Nephron (organoid): ENCODE measurements around the gene SCTR.

Experiments
- H3K27ac Mint-ChIP-seq, 3 experiments: 2 replicates each; pipeline ENCODE4 v1.8.0; 2020; ENCODE audit warnings: mixed read lengths in 3 of 3, mild to moderate bottlenecking in 2 of 3, moderate library complexity in 1 of 3
- H3K27me3 Mint-ChIP-seq: 2 replicates; pipeline ENCODE4 v1.8.0; 2021; ENCODE audit warnings: low read depth, mild to moderate bottlenecking, moderate library complexity, mixed read lengths
- H3K36me3 Mint-ChIP-seq: 2 replicates; pipeline ENCODE4 v1.8.0; 2020; ENCODE audit warnings: low read depth, mixed read lengths
- H3K4me1 Mint-ChIP-seq: 2 replicates; pipeline ENCODE4 v1.8.0; 2020; ENCODE audit warnings: mixed read lengths
- H3K4me3 Mint-ChIP-seq, 3 experiments: 2 replicates each; pipeline ENCODE4 v1.8.0; 2020; ENCODE audit warnings: mild to moderate bottlenecking in 3 of 3, mixed read lengths in 3 of 3, moderate library complexity in 2 of 3
- H3K9me3 Mint-ChIP-seq: 2 replicates; pipeline ENCODE4 v1.8.0; 2020; ENCODE audit warnings: mixed read lengths
- CTCF ChIP-seq, 3 experiments: fragments of 200-600 bp; sonication (generic); IDR thresholded peaks; one replicate each; pipeline ENCODE4 v1.5.0; 2021; ENCODE audit warnings: antibody characterized with exemption in 3 of 3; ENCODE audit not compliant: unreplicated experiment in 3 of 3

SCTR gene

DNA sequence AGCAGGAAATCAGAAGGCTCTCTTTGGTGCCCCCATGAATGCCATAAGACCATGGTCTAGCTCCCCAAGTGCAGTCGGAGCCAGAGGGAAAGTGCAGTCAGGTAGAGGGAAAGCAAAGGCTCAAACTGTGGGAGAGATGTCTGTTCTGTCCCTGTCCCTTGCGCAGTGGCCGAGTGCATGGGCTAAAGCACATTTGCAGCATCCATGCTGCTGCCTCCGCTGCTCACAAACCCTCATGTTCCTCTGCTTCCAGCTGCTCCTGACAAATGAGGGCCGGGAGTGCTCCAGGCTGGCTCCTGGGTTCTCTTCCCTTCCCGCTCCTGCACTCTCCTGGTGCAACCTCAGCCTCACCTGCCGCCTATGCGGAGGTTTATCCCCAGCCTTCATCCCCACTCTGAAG, 34.2 kb downstream of the SCTR start:
- Mint-ChIP-seq H3K9me3 (no peaks in the 10 kb centered on the region), H3K4me3 (no peak overlapping the region)
- no peak for TF ChIP-seq CTCF (IDR thresholded peaks at IDR 0.05; ENCODE audit: unreplicated experiment in 3 of 3)

GRCh38 chr2:119489232-119489952, 34.9 kb downstream of the SCTR start:
- Mint-ChIP-seq H3K9me3 (no peaks in the 10 kb centered on the region), H3K27me3 (peaks cover 27% of the 10 kb centered on the region), H3K27ac (peak overlapping the region in 2 of 3 experiments; percentile 9 to 97), H3K4me3 (no peak overlapping the region), H3K4me1 (peaks cover 38% of the 10 kb centered on the region), H3K36me3 (no peaks in the 10 kb centered on the region)
- no peak for TF ChIP-seq CTCF (IDR thresholded peaks at IDR 0.05; ENCODE audit: unreplicated experiment in 3 of 3)

More for the DNA sequence above, 34.2 kb downstream of the SCTR start:
- Mint-ChIP-seq H3K27ac (peak overlapping the region in 2 of 3 experiments; percentile 3 to 71), H3K36me3 (no peaks in the 10 kb centered on the region), H3K27me3 (peaks cover 31% of the 10 kb centered on the region), H3K4me1 (peaks cover 32% of the 10 kb centered on the region)

GRCh38 chr2:119488245-119489214, 35.8 kb downstream of the SCTR start:
- Mint-ChIP-seq H3K27me3 (peaks cover 28% of the 10 kb centered on the region), H3K36me3 (no peaks in the 10 kb centered on the region), H3K4me1 (peaks cover 38% of the 10 kb centered on the region), H3K9me3 (no peaks in the 10 kb centered on the region), H3K4me3 (no peak overlapping the region), H3K27ac (peak overlapping the region; percentile 64 to 97 (median 91))
- TF ChIP-seq CTCF (IDR thresholded peaks at IDR 0.05; ENCODE audit: unreplicated experiment in 3 of 3): no peak

GRCh38 chr2:119487434-119488244, 36.6 kb downstream of the SCTR start:
- Mint-ChIP-seq H3K9me3 (no peaks in the 10 kb centered on the region), H3K27ac (peak overlapping the region; percentile 64 to 97 (median 91)), H3K4me1 (peaks cover 38% of the 10 kb centered on the region), H3K27me3 (peaks cover 35% of the 10 kb centered on the region), H3K36me3 (no peaks in the 10 kb centered on the region), H3K4me3 (no peak overlapping the region)
- no peak for TF ChIP-seq CTCF (IDR thresholded peaks at IDR 0.05; ENCODE audit: unreplicated experiment in 3 of 3)

DNA sequence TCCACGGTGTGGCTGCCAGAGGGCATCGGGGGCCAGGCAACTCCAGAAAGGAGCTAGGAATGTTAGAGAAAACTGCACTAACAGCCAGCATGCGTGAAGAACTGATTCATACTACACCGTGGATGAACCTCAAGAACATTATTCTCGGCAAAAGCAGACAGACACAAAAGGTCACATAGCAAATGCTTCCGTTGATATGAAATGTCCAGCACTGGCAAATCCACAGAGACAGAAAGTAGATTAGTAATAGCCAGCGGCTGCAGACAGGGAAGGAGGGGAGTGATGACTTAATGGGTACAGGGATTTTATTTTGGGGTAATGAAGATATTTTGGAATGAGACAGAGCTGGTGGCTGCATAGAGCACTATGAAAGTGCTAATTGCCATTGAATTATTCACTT, 37.4 kb downstream of the SCTR start:
- H3K36me3 Mint-ChIP-seq: no peaks in the 10 kb centered on the region
- no peak for TF ChIP-seq CTCF (IDR thresholded peaks at IDR 0.05; ENCODE audit: unreplicated experiment in 3 of 3)
- peaks cover 32% of the 10 kb centered on the region for H3K27me3 Mint-ChIP-seq
- H3K4me1 Mint-ChIP-seq: peaks cover 31% of the 10 kb centered on the region
- no peak overlapping the region for H3K4me3 Mint-ChIP-seq
- H3K27ac Mint-ChIP-seq: peak overlapping the region; percentile 64 to 97 (median 84)
- no peaks in the 10 kb centered on the region for H3K9me3 Mint-ChIP-seq
